ENCODE data around the gene PLCB3.

- TF ChIP-seq REST (IDR thresholded peaks at IDR 0.05; ENCODE audit: insufficient read depth in 1 of 2, low read depth in 2 of 2, low read length in 2 of 2) (no peak), POLR2AphosphoS5 (IDR thresholded peaks at IDR 0.05; ENCODE audit: low read depth, low read length) (no peak)
Observed at GRCh38 chr11:64258946-64259532, 7.7 kb downstream of the PLCB3 start.
